Measurements from ENCODE around the gene CAPRIN1.

The CAPRIN1 gene

DNA sequence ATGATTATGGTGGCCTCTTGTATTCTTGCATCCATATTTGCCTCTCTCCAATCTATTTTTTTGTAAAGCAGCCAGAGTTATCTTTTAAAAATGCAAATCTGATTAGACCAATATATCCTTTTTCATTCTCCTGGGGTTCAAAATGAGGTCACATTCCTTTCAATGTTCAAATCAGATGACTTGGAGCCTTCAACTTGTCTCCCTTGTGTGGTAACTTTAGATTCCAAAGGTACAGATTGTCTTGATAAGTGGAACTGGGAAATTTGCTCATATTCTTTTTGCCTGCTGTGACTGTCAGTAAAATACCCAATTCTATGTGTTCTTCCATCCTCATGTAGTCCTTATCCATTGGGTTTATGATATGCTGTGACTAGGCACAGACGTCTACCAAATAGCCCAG is 15.1 kb upstream of the CAPRIN1 start:
- Histone ChIP-seq H3K27me3 (ENCODE audit: control insufficient read depth, insufficient read depth, low read length) (no peaks in the 10 kb centered on the region), H3K4me3 (ENCODE audit: low read depth, low read length) (no peak overlapping the region), H3K36me3 (ENCODE audit: control insufficient read depth, insufficient read depth, low read length) (no peaks in the 10 kb centered on the region), H2AFZ (no peak overlapping the region), H3K27ac (no peak overlapping the region), H3K9ac (no peak overlapping the region), H3K79me2 (no peaks in the 10 kb centered on the region), H3K4me1 (peaks cover 2% of the 10 kb centered on the region), H3K4me2 (ENCODE audit: low read length) (no peak overlapping the region), H3K9me3 (ENCODE audit: control insufficient read depth, low read length) (no peaks in the 10 kb centered on the region)
- TF ChIP-seq, protein P1, sequence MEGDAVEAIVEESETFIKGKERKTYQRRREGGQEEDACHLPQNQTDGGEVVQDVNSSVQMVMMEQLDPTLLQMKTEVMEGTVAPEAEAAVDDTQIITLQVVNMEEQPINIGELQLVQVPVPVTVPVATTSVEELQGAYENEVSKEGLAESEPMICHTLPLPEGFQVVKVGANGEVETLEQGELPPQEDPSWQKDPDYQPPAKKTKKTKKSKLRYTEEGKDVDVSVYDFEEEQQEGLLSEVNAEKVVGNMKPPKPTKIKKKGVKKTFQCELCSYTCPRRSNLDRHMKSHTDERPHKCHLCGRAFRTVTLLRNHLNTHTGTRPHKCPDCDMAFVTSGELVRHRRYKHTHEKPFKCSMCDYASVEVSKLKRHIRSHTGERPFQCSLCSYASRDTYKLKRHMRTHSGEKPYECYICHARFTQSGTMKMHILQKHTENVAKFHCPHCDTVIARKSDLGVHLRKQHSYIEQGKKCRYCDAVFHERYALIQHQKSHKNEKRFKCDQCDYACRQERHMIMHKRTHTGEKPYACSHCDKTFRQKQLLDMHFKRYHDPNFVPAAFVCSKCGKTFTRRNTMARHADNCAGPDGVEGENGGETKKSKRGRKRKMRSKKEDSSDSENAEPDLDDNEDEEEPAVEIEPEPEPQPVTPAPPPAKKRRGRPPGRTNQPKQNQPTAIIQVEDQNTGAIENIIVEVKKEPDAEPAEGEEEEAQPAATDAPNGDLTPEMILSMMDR (IDR thresholded peaks at IDR 0.05) = no peak

DNA sequence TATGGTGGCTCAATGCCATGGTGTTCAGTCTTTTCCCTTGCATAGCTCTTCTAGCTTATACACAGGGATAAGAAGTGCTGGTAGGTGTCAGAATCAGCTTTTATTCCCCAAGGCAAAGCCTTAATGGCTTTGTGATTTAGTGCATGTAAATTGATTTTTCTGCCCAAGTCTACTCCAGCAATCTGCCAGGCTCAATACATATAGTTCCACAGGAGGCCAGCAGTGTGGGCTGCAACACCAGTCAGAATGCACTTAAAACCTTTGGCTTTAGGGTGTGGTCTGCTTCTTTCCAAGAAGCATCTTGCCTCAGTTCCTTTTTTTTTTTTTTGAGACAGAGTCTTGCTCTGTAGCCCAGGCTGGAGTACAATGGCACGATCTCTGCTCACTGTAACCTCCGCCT is 14.5 kb upstream of the CAPRIN1 start:
- Histone ChIP-seq H3K4me1 (peaks cover 1% of the 10 kb centered on the region), H3K4me3 (ENCODE audit: low read depth, low read length) (no peak overlapping the region), H3K9me3 (ENCODE audit: control insufficient read depth, low read length) (no peaks in the 10 kb centered on the region), H3K27ac (no peak overlapping the region), H2AFZ (no peak overlapping the region), H3K9ac (no peak overlapping the region), H3K36me3 (ENCODE audit: control insufficient read depth, insufficient read depth, low read length) (no peaks in the 10 kb centered on the region), H3K4me2 (ENCODE audit: low read length) (no peak overlapping the region), H3K27me3 (ENCODE audit: control insufficient read depth, insufficient read depth, low read length) (no peaks in the 10 kb centered on the region), H3K79me2 (no peaks in the 10 kb centered on the region)
- TF ChIP-seq, protein P1 (IDR thresholded peaks at IDR 0.05) = no peak

DNA sequence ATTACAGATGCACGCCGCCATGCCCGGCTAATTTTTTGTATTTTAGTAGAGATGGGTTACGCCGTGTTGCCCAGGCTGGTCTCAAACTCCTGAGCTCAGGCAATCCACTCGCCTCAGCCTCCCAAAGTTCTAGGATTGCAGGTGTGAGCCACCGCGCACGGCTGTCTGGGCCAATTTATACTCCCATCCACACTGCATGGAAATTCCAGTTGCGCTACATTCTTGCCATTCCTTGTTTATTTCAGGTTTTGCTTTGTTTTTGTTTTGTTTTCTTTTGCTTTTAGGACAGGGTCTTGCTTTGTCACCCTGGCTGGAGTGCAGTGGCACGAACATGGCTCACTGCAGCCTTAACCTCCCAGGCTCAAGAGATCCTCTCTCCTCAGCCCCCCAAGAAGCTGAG is 11.0 kb upstream of the CAPRIN1 start:
- Histone ChIP-seq H3K4me2 (ENCODE audit: low read length) (no peak overlapping the region), H3K4me1 (no peaks in the 10 kb centered on the region), H3K9ac (no peak overlapping the region), H3K9me3 (ENCODE audit: control insufficient read depth, low read length) (no peaks in the 10 kb centered on the region), H3K27me3 (ENCODE audit: control insufficient read depth, insufficient read depth, low read length) (no peaks in the 10 kb centered on the region), H3K36me3 (ENCODE audit: control insufficient read depth, insufficient read depth, low read length) (no peaks in the 10 kb centered on the region), H3K4me3 (ENCODE audit: low read depth, low read length) (no peak overlapping the region), H2AFZ (no peak overlapping the region), H3K79me2 (no peaks in the 10 kb centered on the region), H3K27ac (no peak overlapping the region)
- TF ChIP-seq, protein P1 (IDR thresholded peaks at IDR 0.05) = no peak

DNA sequence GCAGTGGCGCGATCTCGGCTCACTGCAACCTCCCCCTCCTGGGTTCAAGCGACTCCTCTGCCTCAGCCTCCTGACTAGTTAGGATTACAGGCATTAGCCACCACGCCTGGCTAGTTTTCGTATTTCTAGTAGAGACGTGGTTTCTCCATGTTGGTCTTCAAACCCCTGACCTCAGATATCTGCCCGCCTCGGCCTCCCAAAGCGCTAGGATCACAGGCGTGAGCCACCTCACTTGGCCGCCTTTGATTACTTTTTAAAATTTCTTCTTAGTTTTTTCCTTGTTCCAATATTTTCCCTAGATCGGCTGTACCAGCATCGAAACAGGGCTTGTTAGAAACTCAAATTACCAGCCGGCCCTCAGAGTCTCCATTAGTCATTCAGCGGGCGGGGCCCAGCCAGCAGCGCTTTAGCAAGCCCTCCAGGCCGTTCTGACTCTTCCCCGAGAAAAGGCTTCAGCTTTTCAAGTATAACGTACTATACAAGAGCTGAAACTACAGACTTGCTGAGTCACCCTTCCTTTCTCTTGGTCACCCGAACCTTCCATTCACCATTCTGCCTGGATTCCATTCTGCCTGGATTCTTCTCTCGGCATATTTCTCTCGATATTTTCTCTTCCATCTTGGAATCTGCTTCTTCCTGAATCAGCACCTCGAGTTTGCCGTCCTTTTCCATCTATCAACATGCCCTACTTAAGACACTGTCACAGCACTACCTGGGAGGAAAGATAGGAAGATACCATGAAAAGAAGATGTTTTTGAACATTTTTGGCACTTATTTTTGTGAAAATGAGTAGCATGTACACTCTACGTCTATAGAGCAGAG is 6.7 kb upstream of the CAPRIN1 start:
- H3K36me3 ChIP-seq (ENCODE audit: control insufficient read depth, insufficient read depth, low read length) = no peaks in the 10 kb centered on the region
- H3K9ac ChIP-seq = no peak overlapping the region
- H3K4me1 ChIP-seq = no peaks in the 10 kb centered on the region
- H3K27me3 ChIP-seq (ENCODE audit: control insufficient read depth, insufficient read depth, low read length) = no peaks in the 10 kb centered on the region
- no peaks in the 10 kb centered on the region for H3K9me3 ChIP-seq (ENCODE audit: control insufficient read depth, low read length)
- H3K27ac ChIP-seq = no peak overlapping the region
- H2AFZ ChIP-seq = peak overlapping the region; percentile 16
- TF ChIP-seq, protein P1 (IDR thresholded peaks at IDR 0.05) = no peak
- no peaks in the 10 kb centered on the region for H3K79me2 ChIP-seq
- no peak overlapping the region for H3K4me3 ChIP-seq (ENCODE audit: low read depth, low read length)
- H3K4me2 ChIP-seq (ENCODE audit: low read length) = peak overlapping the region; percentile 7

DNA sequence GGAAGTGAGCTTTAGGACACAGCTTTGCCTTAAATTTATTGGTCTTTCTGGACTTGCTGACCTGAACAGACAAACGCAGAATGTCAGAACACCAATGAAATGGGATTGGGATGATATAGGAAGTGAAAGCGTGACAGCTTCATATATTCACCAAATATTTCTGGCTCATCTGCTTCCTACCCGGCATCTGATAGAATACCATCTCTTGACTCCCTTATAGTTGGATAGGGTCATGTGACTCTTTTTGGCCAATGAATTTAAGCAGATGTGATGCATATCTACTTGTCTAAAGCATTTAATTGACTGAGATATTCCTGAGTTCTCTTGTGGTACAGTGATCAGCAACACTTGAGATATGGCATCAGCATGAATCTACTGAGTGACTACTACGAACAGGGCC is 2.5 kb upstream of the CAPRIN1 start:
- Histone ChIP-seq H3K4me2 (ENCODE audit: low read length) (no peak overlapping the region), H3K4me3 (ENCODE audit: low read depth, low read length) (no peak overlapping the region), H3K27me3 (ENCODE audit: control insufficient read depth, insufficient read depth, low read length) (no peaks in the 10 kb centered on the region), H3K27ac (no peak overlapping the region), H3K36me3 (ENCODE audit: control insufficient read depth, insufficient read depth, low read length) (no peaks in the 10 kb centered on the region), H3K9ac (no peak overlapping the region), H3K79me2 (peaks cover 2% of the 10 kb centered on the region), H3K4me1 (no peaks in the 10 kb centered on the region), H3K9me3 (ENCODE audit: control insufficient read depth, low read length) (no peaks in the 10 kb centered on the region), H2AFZ (no peak overlapping the region)
- TF ChIP-seq, protein P1 (IDR thresholded peaks at IDR 0.05) = no peak
